GM12878 (cell line): ENCODE data around the gene GTF2IRD1.

Source experiments
- CTCF ChIP-seq, 3 experiments: IDR thresholded peaks in 2 of 3; conservative IDR thresholded peaks in 1 of 3; 2 replicates each; pipeline ENCODE4 v1.5.1; 2011; ENCODE audit warnings: low read depth in 3 of 3, low read length in 3 of 3, mild to moderate bottlenecking in 3 of 3, control low read depth in 2 of 3, moderate library complexity in 2 of 3, inconsistent platforms in 1 of 3, mixed read lengths in 1 of 3; ENCODE audit not compliant: control insufficient read depth in 2 of 3, insufficient read depth in 1 of 3; ENCODE audit errors: extremely low read depth in 1 of 3
- ELK1 ChIP-seq: IDR thresholded peaks from 2 replicates; pipeline ENCODE4 v1.6.1; 2012; ENCODE audit warnings: low read depth, low read length, improper control_type of control experiment
- ESRRA ChIP-seq: IDR thresholded peaks from 2 replicates; pipeline ENCODE4 v1.6.1; 2012; ENCODE audit warnings: mild to moderate bottlenecking, low read length, improper control_type of control experiment
- HDAC2 ChIP-seq: fragments of 200-600 bp; sonication (generic); IDR thresholded peaks from 2 replicates; pipeline ENCODE4 v1.6.1; 2017
- IKZF2 ChIP-seq, 2 experiments: fragments of 450-650 bp; IDR thresholded peaks; 2 replicates each; pipeline ENCODE4 v1.6.1; 2017; ENCODE audit warnings: mild to moderate bottlenecking in 2 of 2, moderate library complexity in 2 of 2
- KDM1A ChIP-seq: fragments of 200-600 bp; sonication (generic); IDR thresholded peaks from 2 replicates; pipeline ENCODE4 v1.6.1; 2016; ENCODE audit warnings: borderline replicate concordance
- MAX ChIP-seq: IDR thresholded peaks from 2 replicates; pipeline ENCODE4 v1.6.1; 2012; ENCODE audit warnings: low read depth, low read length, improper control_type of control experiment
- MLLT1 ChIP-seq: fragments of 450-650 bp; IDR thresholded peaks from 2 replicates; pipeline ENCODE4 v1.6.1; 2016; ENCODE audit warnings: mild to moderate bottlenecking
- NR2C2 ChIP-seq: IDR thresholded peaks from 2 replicates; pipeline ENCODE4 v1.6.1; 2011; ENCODE audit warnings: borderline replicate concordance, low read depth; ENCODE audit not compliant: control insufficient read depth, insufficient read length
- NRF1 ChIP-seq: conservative IDR thresholded peaks from 2 replicates; pipeline ENCODE4 v1.6.1; 2011; ENCODE audit warnings: mild to moderate bottlenecking, low read depth, low read length, improper control_type of control experiment
- POLR2A ChIP-seq: IDR thresholded peaks from 2 replicates; pipeline ENCODE4 v1.6.1; 2011; ENCODE audit warnings: low read depth, mild to moderate bottlenecking, low read length
- POLR2AphosphoS2 ChIP-seq: IDR thresholded peaks from 2 replicates; pipeline ENCODE4 v1.6.1; 2011; ENCODE audit warnings: low read depth, mild to moderate bottlenecking, low read length, improper control_type of control experiment, moderate library complexity
- ZNF687 ChIP-seq: fragments of 450-650 bp; IDR thresholded peaks from 2 replicates; pipeline ENCODE4 v1.6.1; 2017; ENCODE audit warnings: mild to moderate bottlenecking, moderate library complexity

- TF ChIP-seq POLR2AphosphoS2 (no peak), POLR2A (no peak), MAX (no peak), NR2C2 (no peak), NRF1 (no peak), KDM1A (no peak), MLLT1 (no peak), ESRRA (no peak), ZNF687 (no peak), ELK1 (no peak), IKZF2 (IDR thresholded peaks at IDR 0.05) (no peak), HDAC2 (no peak), CTCF (IDR thresholded peaks at IDR 0.05 in 2 of 3, conservative IDR thresholded peaks at IDR 0.05 in 1 of 3; ENCODE audit: control insufficient read depth in 2 of 3, extremely low read depth in 1 of 3, insufficient read depth in 1 of 3, low read depth in 3 of 3, low read length in 3 of 3) (no peak)
Measured at GRCh38 chr7:74523015-74523414, 69.3 kb downstream of the GTF2IRD1 start.
